Kidney (tissue), 14 donors: ENCODE measurements around the gene TMEM273. TPM values are rescaled to one million over a fixed set of nuclear protein-coding genes. Genes with fewer than 3 reads are reported as not detected.

Experiments used
- DNase-seq, 5 donors: peaks; one replicate each; pipeline ENCODE4 v3.0.0-alpha.2; 2013 to 2020
- FAIRE-seq: peaks from 2 replicates; lab custom pipeline; 2012; peaks lifted over from hg19 to GRCh38; lab: Jason Lieb, UNC
- H3K27ac ChIP-seq, 2 donors: one replicate each; pipeline ENCODE4 v1.7.0; 2013; ENCODE audit warnings: low read depth in 2 of 2, low read length in 2 of 2, inconsistent platforms in 1 of 2
- H3K27me3 ChIP-seq: one replicate; pipeline ENCODE4 v1.7.1; 2013; ENCODE audit warnings: low read length, inconsistent platforms; ENCODE audit not compliant: control insufficient read depth, insufficient read depth
- H3K36me3 ChIP-seq, 3 donors: one replicate each; pipeline versions ENCODE4 v1.7.0 to v1.7.1; 2013; ENCODE audit warnings: low read length in 3 of 3, control low read depth in 1 of 3, inconsistent platforms in 1 of 3; ENCODE audit not compliant: insufficient read depth in 3 of 3, control insufficient read depth in 2 of 3
- H3K4me1 ChIP-seq, 3 donors: one replicate each; pipeline versions ENCODE4 v1.7.0 to v1.7.1; 2013; ENCODE audit warnings: low read length in 3 of 3, inconsistent platforms in 1 of 3, low read depth in 1 of 3; ENCODE audit not compliant: control insufficient read depth in 2 of 3, insufficient read depth in 2 of 3
- H3K4me3 ChIP-seq, 3 donors: one replicate each; pipeline versions ENCODE4 v1.7.0 to v1.8.1; 2013; ENCODE audit warnings: low read length in 3 of 3, control low read depth in 1 of 3, inconsistent platforms in 1 of 3
- H3K9ac ChIP-seq, 3 donors: one replicate each; pipeline versions ENCODE4 v1.7.0 to v1.7.1; 2013; ENCODE audit warnings: low read length in 3 of 3, control low read depth in 1 of 3, inconsistent platforms in 1 of 3
- H3K9me3 ChIP-seq, 3 donors: one replicate each; pipeline versions ENCODE4 v1.7.0 to v1.7.1; 2013; ENCODE audit warnings: low read length in 3 of 3, control low read depth in 1 of 3, inconsistent platforms in 1 of 3; ENCODE audit not compliant: control insufficient read depth in 2 of 3, insufficient read depth in 1 of 3
- intact Hi-C: fragments of 100-400 bp; cut with DNase I; formaldehyde crosslinking; loops from one replicate; pipeline ENCODE4 v1.11.1; 2022
- polyA plus RNA-seq: library from polyadenylated mRNA; stranded (reverse); fragments of 350-450 nt; fragmentation: Illumina TruSeq; extraction: RNeasy Lipid Tissue Mini Kit (QIAGEN cat#74804); gene quantifications from one replicate; pipeline ENCODE4 v1.2.3, GENCODE V29; 2014; ENCODE audit warnings: low read depth, low replicate concordance; ENCODE audit not compliant: insufficient read depth
- total RNA-seq: library from RNA; stranded (reverse); fragmentation: NEBNext Ultra II Directional; extraction: Animal tissue kit (Norgen Biotek cat#: 25700); gene quantifications from one replicate; pipeline ENCODE4 v1.2.1, GENCODE V29; 2021
- TF ChIP-seq, protein P1 (sequence below): IDR thresholded peaks from 3 replicates; pipeline ENCODE4 v1.5.1; 2012; ENCODE audit warnings: mild to moderate bottlenecking, moderate library complexity, borderline replicate concordance; ENCODE audit not compliant: insufficient read depth; ENCODE audit errors: extremely low read depth
- donor health status: control.
- donor health status: control.
- donor health status: control.
- donor health status: control.
- donor health status: control.
- donor health status: DM: yes; HTN: yes; CAD: no.
- donor health status: Normal renal cell carcinoma (clear cell type).

Gene TMEM273
- total and polyA plus RNA-seq, 2 donors from 2014 or later: 3.2 to 16.8 TPM

DNA sequence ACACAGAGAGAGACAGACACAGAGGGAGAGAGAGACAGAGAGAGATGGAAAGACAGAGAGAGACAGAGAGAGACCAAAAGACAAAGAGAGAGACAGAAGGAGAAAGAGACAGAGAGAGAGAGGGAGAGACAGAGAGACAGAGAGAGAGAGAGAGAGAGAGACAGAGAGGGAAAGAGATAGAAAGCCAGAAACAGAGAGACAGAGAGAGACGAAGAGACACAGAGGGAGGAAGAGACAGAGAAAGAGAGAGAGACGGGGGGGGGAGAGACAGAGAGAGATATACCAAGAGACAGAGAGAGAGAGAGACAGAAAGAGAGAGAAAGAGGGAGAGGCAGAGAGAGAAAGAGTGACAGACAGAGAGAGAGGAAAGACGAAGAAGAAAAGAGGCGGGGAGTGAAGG, 83.1 kb downstream of the TMEM273 start:
- no peaks in the 10 kb centered on the region for H3K27me3 ChIP-seq
- H3K36me3 ChIP-seq: no peaks in the 10 kb centered on the region
- H3K9ac ChIP-seq: no peak overlapping the region
- TF ChIP-seq, protein P1, sequence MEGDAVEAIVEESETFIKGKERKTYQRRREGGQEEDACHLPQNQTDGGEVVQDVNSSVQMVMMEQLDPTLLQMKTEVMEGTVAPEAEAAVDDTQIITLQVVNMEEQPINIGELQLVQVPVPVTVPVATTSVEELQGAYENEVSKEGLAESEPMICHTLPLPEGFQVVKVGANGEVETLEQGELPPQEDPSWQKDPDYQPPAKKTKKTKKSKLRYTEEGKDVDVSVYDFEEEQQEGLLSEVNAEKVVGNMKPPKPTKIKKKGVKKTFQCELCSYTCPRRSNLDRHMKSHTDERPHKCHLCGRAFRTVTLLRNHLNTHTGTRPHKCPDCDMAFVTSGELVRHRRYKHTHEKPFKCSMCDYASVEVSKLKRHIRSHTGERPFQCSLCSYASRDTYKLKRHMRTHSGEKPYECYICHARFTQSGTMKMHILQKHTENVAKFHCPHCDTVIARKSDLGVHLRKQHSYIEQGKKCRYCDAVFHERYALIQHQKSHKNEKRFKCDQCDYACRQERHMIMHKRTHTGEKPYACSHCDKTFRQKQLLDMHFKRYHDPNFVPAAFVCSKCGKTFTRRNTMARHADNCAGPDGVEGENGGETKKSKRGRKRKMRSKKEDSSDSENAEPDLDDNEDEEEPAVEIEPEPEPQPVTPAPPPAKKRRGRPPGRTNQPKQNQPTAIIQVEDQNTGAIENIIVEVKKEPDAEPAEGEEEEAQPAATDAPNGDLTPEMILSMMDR: no peak
- intact Hi-C loops: no loop called here
- FAIRE-seq (no peak), DNase-seq (no peak)
- peaks cover 0 to 5% (median 3%) of the 10 kb centered on the region in 3 donors for H3K4me1 ChIP-seq
- H3K4me3 ChIP-seq: no peak overlapping the region
- H3K27ac ChIP-seq: no peak overlapping the region
- no peaks in the 10 kb centered on the region for H3K9me3 ChIP-seq

Other genes starting within 250 kb of the TMEM273 start
- gene LRRC18, start 248.6 kb downstream of the TMEM273 start, total RNA-seq: not detected
- not detected for gene LRRC18, start 248.6 kb downstream of the TMEM273 start, polyA plus RNA-seq
- 8.5 TPM for gene VSTM4, start 72.9 kb downstream of the TMEM273 start, total RNA-seq
- gene VSTM4, start 72.9 kb downstream of the TMEM273 start, polyA plus RNA-seq: 7.4 TPM
- not detected for gene FAM170B, start 54.4 kb downstream of the TMEM273 start, total RNA-seq
- gene FAM170B, start 54.4 kb downstream of the TMEM273 start, polyA plus RNA-seq: not detected
- gene C10orf71, start 110.8 kb upstream of the TMEM273 start, total RNA-seq: not detected
- gene C10orf71, start 110.8 kb upstream of the TMEM273 start, polyA plus RNA-seq: 0.28 TPM
- gene DRGX, start 207.7 kb upstream of the TMEM273 start, total RNA-seq: not detected
- gene DRGX, start 207.7 kb upstream of the TMEM273 start, polyA plus RNA-seq: not detected